Measurements from ENCODE around the gene NPY5R. TPM values are rescaled to one million over a fixed set of nuclear protein-coding genes. Genes with fewer than 3 reads are reported as not detected.

Gene NPY5R
- total RNA-seq: 1 to 10 TPM in 3 of 4 donors, not detected in 1; 2.8 to 4.8 (median 3.2) TPM

DNA sequence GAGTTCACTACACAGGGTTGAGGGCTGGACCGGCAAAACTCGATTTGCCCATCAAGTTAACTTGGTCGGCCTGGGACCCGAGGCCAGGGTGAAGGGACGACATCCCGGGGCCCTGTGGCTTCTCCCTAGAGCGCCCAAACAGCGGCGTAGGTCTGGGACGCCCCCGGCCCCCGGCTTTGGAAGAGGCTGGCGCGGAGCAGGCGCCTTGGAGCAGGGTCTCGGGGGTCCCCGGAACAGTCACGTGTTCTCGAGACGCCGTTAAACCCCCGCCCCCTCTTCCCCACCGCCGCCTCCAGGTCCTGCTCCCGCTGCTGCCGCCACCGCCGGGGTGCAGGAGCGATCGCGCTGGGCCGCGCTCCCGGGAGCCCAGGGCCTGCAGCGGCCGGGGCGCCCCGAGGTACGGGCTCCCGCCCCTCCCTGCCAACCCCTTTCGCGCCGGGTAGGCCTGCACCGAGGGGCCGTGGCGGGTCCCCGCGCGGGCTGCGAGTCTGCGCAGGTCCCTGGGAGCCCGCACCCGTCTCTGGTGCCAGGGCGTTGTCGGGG lies at the start of gene NPY5R:
Gene NPY5R, plus strand, starts transcription at position 289 of the 543 bp plus-strand sequence. CDS start 6,382 bp downstream, outside the sequence.
- DNase-seq (ENCODE audit: low spot score) (no peak), ATAC-seq (ENCODE audit: low FRiP score) (peak; percentile 85)
- TF ChIP-seq, protein P1, sequence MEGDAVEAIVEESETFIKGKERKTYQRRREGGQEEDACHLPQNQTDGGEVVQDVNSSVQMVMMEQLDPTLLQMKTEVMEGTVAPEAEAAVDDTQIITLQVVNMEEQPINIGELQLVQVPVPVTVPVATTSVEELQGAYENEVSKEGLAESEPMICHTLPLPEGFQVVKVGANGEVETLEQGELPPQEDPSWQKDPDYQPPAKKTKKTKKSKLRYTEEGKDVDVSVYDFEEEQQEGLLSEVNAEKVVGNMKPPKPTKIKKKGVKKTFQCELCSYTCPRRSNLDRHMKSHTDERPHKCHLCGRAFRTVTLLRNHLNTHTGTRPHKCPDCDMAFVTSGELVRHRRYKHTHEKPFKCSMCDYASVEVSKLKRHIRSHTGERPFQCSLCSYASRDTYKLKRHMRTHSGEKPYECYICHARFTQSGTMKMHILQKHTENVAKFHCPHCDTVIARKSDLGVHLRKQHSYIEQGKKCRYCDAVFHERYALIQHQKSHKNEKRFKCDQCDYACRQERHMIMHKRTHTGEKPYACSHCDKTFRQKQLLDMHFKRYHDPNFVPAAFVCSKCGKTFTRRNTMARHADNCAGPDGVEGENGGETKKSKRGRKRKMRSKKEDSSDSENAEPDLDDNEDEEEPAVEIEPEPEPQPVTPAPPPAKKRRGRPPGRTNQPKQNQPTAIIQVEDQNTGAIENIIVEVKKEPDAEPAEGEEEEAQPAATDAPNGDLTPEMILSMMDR (IDR thresholded peaks at IDR 0.05): no peak

- TF ChIP-seq, protein P1 (IDR thresholded peaks at IDR 0.05): no peak
- ATAC-seq (ENCODE audit: low FRiP score) (no peak), DNase-seq (ENCODE audit: low spot score) (no peak)
These were observed 48.6 kb upstream of the NPY5R start for GRCh38 chr4:163295138-163295537.

GRCh38 chr4:163300445-163300844 lies 43.2 kb upstream of the NPY5R start:
- DNase-seq (ENCODE audit: low spot score): no peak
- TF ChIP-seq, protein P1 (IDR thresholded peaks at IDR 0.05): no peak
- no peak for ATAC-seq (ENCODE audit: low FRiP score)

DNA sequence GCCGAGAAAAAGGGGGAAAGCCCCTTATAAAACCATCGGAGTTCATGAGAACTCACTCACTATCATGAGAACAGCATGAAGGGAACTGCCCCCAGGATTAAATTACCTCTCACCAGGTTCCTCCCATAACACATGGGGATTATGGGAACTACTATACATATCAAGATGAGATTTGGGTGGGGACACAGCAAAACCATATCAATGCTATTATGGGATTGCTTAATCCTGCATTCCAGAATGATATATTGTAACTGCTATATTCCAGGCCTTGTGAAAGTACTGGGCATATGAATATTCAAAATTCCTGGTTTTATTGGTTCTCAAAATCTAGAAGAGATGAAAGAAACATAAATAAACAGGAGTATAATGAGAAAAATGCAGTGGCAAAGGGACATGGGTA lies 40.6 kb upstream of the NPY5R start:
- DNase-seq (ENCODE audit: low spot score): no peak
- TF ChIP-seq, protein P1 (IDR thresholded peaks at IDR 0.05): no peak
- ATAC-seq (ENCODE audit: low FRiP score): no peak

DNA sequence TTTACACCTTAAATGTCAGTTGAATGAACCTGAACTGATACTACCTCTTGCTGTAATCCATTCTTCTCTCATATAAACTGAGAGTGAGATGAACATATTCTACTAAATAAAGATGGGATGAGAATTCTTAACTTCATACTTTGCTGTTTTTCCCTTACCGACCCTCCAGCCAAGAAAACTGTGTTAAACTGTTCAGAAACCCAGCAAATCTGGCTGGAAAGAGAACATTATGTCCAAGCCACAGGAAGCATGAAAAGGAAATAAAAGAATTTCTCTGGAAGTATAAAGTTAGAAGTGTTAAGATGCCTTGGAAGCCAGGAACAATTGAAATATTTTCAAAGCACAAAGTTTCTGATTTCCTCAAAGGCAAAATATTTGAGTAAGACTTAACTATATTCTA lies 34.2 kb upstream of the NPY5R start:
- DNase-seq (ENCODE audit: low spot score) (no peak), ATAC-seq (ENCODE audit: low FRiP score) (no peak)
- TF ChIP-seq, protein P1 (IDR thresholded peaks at IDR 0.05): no peak

DNA sequence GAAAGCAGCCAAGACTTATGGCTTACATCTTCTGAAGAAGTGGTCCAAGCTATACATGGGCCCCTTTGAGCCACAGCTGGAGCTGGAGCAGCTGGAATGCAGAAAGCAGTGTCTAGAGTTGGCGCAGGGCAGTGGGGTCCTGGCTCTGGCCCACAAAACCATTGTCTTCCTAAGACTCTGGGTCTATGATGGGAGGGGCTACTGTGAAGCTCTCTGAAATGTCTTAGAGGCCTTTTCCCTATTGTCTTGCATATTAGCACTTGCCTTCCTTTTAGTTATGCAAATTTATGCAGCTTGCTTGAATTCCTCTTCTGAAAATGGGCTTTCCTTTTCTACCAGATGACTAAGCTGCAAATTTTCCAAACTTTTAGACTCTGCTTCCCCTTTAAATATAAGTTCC lies 26.6 kb upstream of the NPY5R start:
- TF ChIP-seq, protein P1 (IDR thresholded peaks at IDR 0.05): no peak
- no peak for ATAC-seq (ENCODE audit: low FRiP score)
- no peak for DNase-seq (ENCODE audit: low spot score)

GRCh38 chr4:163330916-163331628 lies 12.6 kb upstream of the NPY5R start:
- ATAC-seq (ENCODE audit: low FRiP score): peak; percentile 45
- DNase-seq (ENCODE audit: low spot score): no peak
- TF ChIP-seq, protein P1 (IDR thresholded peaks at IDR 0.05): no peak
